ENCODE results near the gene AGAP1.

GRCh38 chr2:235575904-235576303, 82.1 kb downstream of the AGAP1 start:
- TF ChIP-seq, protein P1, sequence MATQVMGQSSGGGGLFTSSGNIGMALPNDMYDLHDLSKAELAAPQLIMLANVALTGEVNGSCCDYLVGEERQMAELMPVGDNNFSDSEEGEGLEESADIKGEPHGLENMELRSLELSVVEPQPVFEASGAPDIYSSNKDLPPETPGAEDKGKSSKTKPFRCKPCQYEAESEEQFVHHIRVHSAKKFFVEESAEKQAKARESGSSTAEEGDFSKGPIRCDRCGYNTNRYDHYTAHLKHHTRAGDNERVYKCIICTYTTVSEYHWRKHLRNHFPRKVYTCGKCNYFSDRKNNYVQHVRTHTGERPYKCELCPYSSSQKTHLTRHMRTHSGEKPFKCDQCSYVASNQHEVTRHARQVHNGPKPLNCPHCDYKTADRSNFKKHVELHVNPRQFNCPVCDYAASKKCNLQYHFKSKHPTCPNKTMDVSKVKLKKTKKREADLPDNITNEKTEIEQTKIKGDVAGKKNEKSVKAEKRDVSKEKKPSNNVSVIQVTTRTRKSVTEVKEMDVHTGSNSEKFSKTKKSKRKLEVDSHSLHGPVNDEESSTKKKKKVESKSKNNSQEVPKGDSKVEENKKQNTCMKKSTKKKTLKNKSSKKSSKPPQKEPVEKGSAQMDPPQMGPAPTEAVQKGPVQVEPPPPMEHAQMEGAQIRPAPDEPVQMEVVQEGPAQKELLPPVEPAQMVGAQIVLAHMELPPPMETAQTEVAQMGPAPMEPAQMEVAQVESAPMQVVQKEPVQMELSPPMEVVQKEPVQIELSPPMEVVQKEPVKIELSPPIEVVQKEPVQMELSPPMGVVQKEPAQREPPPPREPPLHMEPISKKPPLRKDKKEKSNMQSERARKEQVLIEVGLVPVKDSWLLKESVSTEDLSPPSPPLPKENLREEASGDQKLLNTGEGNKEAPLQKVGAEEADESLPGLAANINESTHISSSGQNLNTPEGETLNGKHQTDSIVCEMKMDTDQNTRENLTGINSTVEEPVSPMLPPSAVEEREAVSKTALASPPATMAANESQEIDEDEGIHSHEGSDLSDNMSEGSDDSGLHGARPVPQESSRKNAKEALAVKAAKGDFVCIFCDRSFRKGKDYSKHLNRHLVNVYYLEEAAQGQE (IDR thresholded peaks at IDR 0.05; ENCODE audit: insufficient read depth in 1 of 2, low read depth in 2 of 2, low read length in 2 of 2) = no peak
- TF ChIP-seq POLR2AphosphoS5 (IDR thresholded peaks at IDR 0.05; ENCODE audit: low read depth, low read length) (no peak), TAF1 (IDR thresholded peaks at IDR 0.05; ENCODE audit: borderline replicate concordance, insufficient read depth, low read length) (no peak), SIN3A (IDR thresholded peaks at IDR 0.05; ENCODE audit: borderline replicate concordance, insufficient read depth, low read length) (no peak), FOXP2 (optimal IDR thresholded peaks at IDR 0.05; ENCODE audit: borderline replicate concordance, extremely low read depth, extremely low read length, insufficient read depth) (no peak)
